ENCODE data around the gene ACYP2. TPM values are rescaled to one million over a fixed set of nuclear protein-coding genes. Genes with fewer than 3 reads are reported as not detected.
A peak's percentile ranks its signal among the peaks of the same experiment; 100 is the strongest.

The ACYP2 gene
- polyA plus RNA-seq (2012; ENCODE audit: insufficient read length, low read depth): 24.6 TPM

DNA sequence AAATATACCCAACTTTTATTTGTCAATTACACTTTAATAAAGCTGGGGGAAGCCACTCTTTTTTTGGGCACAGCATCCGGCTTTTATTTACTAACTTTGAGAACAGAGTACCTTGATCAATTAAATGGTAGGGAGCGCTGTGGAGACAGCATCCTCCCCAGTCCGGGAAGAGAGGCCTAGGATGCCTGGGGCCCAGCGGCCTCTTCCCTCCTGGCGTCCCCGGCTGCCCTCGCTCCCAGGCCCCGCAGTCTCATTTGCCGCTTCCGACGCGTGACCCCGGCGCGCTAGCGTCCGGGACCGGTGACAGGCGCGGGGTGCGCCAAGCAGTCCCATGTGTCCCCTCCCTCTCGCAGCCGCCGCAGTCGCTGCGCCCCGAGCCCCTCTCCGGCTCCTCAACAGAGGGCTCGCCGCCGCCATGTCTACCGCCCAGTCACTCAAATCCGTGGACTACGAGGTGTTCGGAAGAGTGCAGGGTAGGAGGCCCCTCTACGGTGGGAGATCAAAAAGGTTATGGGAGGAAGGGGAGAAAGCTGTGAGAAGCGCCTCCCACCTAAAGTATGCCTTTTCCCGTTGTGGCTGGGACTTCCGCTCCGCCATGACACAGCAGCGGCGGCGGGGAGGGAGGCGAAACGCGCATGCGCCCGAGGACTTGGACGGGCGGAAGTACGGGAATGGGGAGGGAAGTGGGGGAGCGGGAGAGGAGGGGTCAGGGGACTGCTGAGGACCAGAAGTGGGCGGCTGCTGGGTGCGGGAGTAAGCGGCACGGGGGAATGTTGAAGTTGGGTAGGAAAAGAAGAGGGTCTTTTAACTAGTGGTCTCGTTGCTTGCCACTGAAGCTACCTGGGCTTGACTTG lies at the start of gene ACYP2:
Gene ACYP2 (plus strand): TSS at position 332 of the 854 bp plus-strand sequence.
- TF ChIP-seq, protein P1, sequence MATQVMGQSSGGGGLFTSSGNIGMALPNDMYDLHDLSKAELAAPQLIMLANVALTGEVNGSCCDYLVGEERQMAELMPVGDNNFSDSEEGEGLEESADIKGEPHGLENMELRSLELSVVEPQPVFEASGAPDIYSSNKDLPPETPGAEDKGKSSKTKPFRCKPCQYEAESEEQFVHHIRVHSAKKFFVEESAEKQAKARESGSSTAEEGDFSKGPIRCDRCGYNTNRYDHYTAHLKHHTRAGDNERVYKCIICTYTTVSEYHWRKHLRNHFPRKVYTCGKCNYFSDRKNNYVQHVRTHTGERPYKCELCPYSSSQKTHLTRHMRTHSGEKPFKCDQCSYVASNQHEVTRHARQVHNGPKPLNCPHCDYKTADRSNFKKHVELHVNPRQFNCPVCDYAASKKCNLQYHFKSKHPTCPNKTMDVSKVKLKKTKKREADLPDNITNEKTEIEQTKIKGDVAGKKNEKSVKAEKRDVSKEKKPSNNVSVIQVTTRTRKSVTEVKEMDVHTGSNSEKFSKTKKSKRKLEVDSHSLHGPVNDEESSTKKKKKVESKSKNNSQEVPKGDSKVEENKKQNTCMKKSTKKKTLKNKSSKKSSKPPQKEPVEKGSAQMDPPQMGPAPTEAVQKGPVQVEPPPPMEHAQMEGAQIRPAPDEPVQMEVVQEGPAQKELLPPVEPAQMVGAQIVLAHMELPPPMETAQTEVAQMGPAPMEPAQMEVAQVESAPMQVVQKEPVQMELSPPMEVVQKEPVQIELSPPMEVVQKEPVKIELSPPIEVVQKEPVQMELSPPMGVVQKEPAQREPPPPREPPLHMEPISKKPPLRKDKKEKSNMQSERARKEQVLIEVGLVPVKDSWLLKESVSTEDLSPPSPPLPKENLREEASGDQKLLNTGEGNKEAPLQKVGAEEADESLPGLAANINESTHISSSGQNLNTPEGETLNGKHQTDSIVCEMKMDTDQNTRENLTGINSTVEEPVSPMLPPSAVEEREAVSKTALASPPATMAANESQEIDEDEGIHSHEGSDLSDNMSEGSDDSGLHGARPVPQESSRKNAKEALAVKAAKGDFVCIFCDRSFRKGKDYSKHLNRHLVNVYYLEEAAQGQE (IDR thresholded peaks at IDR 0.05; ENCODE audit: insufficient read depth in 1 of 2, low read depth in 2 of 2, low read length in 2 of 2): peak; percentile 30 to 49; a peak in 1 of 4 replicates
- TF ChIP-seq POLR2AphosphoS5 (IDR thresholded peaks at IDR 0.05; ENCODE audit: low read depth, low read length) (peak; percentile 80; the same call in 1 of the 2 replicates), FOXP2 (optimal IDR thresholded peaks at IDR 0.05; ENCODE audit: borderline replicate concordance, extremely low read depth, extremely low read length, insufficient read depth) (peak; percentile 53), SIN3A (IDR thresholded peaks at IDR 0.05; ENCODE audit: borderline replicate concordance, insufficient read depth, low read length) (no peak), TAF1 (IDR thresholded peaks at IDR 0.05; ENCODE audit: borderline replicate concordance, insufficient read depth, low read length) (peak; percentile 86; the same call in 1 of the 2 replicates)

DNA sequence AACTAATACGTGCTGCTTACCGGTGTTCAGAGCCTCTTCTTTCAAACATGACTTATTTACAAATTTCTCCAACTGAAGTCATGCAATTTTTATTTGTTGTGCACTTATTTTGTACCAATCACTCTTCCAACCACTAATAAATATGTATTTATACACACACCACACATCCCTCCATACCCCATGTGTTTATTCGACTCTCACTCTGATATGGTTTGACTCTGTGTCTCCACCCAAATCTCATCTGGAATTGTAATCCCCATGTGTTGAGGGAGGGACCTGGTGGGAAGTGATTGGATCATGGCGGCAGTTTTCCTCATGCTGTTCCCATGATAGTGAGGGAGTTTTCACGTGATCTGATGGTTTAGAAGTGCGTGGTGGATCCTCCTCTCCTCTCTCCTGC lies 49.5 kb upstream of the ACYP2 start:
- no peak for TF ChIP-seq FOXP2 (optimal IDR thresholded peaks at IDR 0.05; ENCODE audit: borderline replicate concordance, extremely low read depth, extremely low read length, insufficient read depth)
- TF ChIP-seq, protein P1 (IDR thresholded peaks at IDR 0.05; ENCODE audit: insufficient read depth in 1 of 2, low read depth in 2 of 2, low read length in 2 of 2): no peak
- TF ChIP-seq POLR2AphosphoS5 (IDR thresholded peaks at IDR 0.05; ENCODE audit: low read depth, low read length): no peak
- TF ChIP-seq TAF1 (IDR thresholded peaks at IDR 0.05; ENCODE audit: borderline replicate concordance, insufficient read depth, low read length): no peak
- TF ChIP-seq SIN3A (IDR thresholded peaks at IDR 0.05; ENCODE audit: borderline replicate concordance, insufficient read depth, low read length): no peak

DNA sequence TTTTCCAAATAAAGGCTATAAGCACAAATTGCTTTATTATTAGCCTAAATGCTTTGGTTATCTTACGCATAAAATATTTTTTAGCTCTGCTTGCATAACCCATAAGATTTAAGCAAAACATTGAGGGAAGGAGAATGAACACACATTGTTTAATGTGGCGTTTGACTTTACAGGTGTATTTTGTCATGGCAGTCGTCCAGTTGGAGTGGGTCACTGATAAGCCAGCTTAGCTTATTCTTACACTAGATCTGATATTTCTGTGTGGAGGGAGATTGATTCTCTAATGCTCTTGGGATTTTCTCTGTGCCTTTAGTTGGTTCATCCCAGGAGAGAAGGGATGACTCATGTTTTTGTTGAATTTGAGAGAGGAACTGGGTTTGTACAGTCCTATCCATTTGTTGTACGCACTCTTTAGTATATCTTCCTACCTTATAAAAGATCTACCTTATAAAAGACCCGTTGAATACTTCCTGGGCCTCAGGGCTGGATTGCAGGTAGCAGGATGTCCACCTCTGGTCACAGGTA lies 47.5 kb upstream of the ACYP2 start:
- TF ChIP-seq POLR2AphosphoS5 (IDR thresholded peaks at IDR 0.05; ENCODE audit: low read depth, low read length) (no peak), SIN3A (IDR thresholded peaks at IDR 0.05; ENCODE audit: borderline replicate concordance, insufficient read depth, low read length) (no peak), FOXP2 (optimal IDR thresholded peaks at IDR 0.05; ENCODE audit: borderline replicate concordance, extremely low read depth, extremely low read length, insufficient read depth) (no peak), TAF1 (IDR thresholded peaks at IDR 0.05; ENCODE audit: borderline replicate concordance, insufficient read depth, low read length) (no peak)
- TF ChIP-seq, protein P1 (IDR thresholded peaks at IDR 0.05; ENCODE audit: insufficient read depth in 1 of 2, low read depth in 2 of 2, low read length in 2 of 2): no peak

DNA sequence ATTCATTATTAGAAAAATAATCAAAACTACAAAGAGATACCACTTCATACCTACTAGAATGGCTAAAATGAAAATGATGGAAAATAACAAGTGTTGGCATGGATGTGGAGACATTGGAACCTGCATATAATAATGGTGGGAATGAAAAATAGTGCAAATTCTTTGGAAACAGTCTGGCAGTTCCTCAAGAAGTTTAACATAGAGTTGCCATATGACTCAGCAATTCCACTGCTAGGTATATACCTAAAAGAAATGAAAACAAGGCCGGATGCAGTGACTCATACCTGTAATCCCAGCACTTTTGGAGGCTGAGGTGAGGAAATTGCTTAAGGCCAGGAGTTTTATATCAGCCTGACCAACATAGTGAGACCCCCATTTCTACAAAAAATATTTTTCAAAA lies 41.6 kb upstream of the ACYP2 start:
- TF ChIP-seq POLR2AphosphoS5 (IDR thresholded peaks at IDR 0.05; ENCODE audit: low read depth, low read length): no peak
- TF ChIP-seq SIN3A (IDR thresholded peaks at IDR 0.05; ENCODE audit: borderline replicate concordance, insufficient read depth, low read length): no peak
- TF ChIP-seq TAF1 (IDR thresholded peaks at IDR 0.05; ENCODE audit: borderline replicate concordance, insufficient read depth, low read length): no peak
- TF ChIP-seq, protein P1 (IDR thresholded peaks at IDR 0.05; ENCODE audit: insufficient read depth in 1 of 2, low read depth in 2 of 2, low read length in 2 of 2): no peak
- no peak for TF ChIP-seq FOXP2 (optimal IDR thresholded peaks at IDR 0.05; ENCODE audit: borderline replicate concordance, extremely low read depth, extremely low read length, insufficient read depth)

Data from PFSK-1 (cell line).